Suprapubic skin (tissue), 3 donors: ENCODE measurements around the gene MICALL2.

Experiments used
- POLR2A ChIP-seq, 2 donors: fragments of 450-650 bp; IDR thresholded peaks; one replicate each; pipeline ENCODE4 v1.6.1; 2017; ENCODE audit warnings: antibody characterized with exemption in 2 of 2, mild to moderate bottlenecking in 2 of 2, moderate library complexity in 2 of 2
- TF ChIP-seq, protein P1 (sequence below), 2 donors: fragments of 200-600 bp in 1 of 2; fragments of 450-650 bp in 1 of 2; sonication (generic) in 1 of 2; IDR thresholded peaks; one replicate each; pipeline ENCODE4 v1.5.1; 2016 to 2019; ENCODE audit warnings: antibody characterized with exemption in 2 of 2, mild to moderate bottlenecking in 1 of 2, moderate library complexity in 1 of 2

DNA sequence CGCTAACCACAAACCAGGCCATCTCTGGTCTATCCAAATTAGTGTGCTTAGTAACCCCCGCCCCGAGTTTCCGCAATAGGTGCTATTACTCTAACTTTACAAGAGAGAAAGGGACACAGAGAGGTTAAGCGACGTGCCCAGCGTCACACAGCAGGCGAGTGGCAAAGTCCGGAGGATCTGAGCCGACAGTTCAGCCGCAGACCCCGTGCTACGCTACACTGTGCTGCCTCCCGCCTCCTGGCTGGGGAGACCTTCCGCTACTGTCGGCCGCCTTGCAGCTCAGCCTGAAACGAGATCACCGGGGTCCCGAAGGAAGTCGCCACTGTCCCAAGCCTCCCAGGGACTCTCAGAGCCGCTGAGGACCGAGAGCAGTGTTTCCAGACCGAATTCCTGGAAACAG is 44.1 kb upstream of the MICALL2 start:
- no peak for TF ChIP-seq POLR2A (IDR thresholded peaks at IDR 0.05)
- TF ChIP-seq, protein P1, sequence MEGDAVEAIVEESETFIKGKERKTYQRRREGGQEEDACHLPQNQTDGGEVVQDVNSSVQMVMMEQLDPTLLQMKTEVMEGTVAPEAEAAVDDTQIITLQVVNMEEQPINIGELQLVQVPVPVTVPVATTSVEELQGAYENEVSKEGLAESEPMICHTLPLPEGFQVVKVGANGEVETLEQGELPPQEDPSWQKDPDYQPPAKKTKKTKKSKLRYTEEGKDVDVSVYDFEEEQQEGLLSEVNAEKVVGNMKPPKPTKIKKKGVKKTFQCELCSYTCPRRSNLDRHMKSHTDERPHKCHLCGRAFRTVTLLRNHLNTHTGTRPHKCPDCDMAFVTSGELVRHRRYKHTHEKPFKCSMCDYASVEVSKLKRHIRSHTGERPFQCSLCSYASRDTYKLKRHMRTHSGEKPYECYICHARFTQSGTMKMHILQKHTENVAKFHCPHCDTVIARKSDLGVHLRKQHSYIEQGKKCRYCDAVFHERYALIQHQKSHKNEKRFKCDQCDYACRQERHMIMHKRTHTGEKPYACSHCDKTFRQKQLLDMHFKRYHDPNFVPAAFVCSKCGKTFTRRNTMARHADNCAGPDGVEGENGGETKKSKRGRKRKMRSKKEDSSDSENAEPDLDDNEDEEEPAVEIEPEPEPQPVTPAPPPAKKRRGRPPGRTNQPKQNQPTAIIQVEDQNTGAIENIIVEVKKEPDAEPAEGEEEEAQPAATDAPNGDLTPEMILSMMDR (IDR thresholded peaks at IDR 0.05), result no peak
